HPDE6-E6E7 (cell line): ENCODE data around the gene ACBD4.

Source experiments
- DNase-seq: peaks from one replicate; pipeline ENCODE4 v3.0.0; 2011; ENCODE audit warnings: missing footprints; ENCODE audit errors: extremely low spot score

Gene ACBD4

GRCh38 chr17:45136846-45137560 is 1.5 kb downstream of the ACBD4 start:
- DNase-seq = no peak

GRCh38 chr17:45137561-45138305 is 2.2 kb downstream of the ACBD4 start:
- no peak for DNase-seq

- DNase-seq = no peak
These were observed 3.5 kb downstream of the ACBD4 start for GRCh38 chr17:45138911-45139532.

- no peak for DNase-seq
These were observed 4.0 kb downstream of the ACBD4 start for GRCh38 chr17:45139533-45139920.

GRCh38 chr17:45143094-45143670 is 7.7 kb downstream of the ACBD4 start:
- DNase-seq = no peak

GRCh38 chr17:45143767-45144198 is 8.3 kb downstream of the ACBD4 start:
- no peak for DNase-seq

GRCh38 chr17:45144199-45145034 is 8.9 kb downstream of the ACBD4 start:
- no peak for DNase-seq

- no peak for DNase-seq
These were observed 9.5 kb downstream of the ACBD4 start for GRCh38 chr17:45145035-45145389.

- DNase-seq = no peak
These were observed 10.7 kb downstream of the ACBD4 start for GRCh38 chr17:45146166-45146565.

- no peak for DNase-seq
These were observed 11.1 kb downstream of the ACBD4 start for GRCh38 chr17:45146592-45146889.

- DNase-seq = no peak
These were observed 11.5 kb downstream of the ACBD4 start for GRCh38 chr17:45146890-45147580.

- no peak for DNase-seq
These were observed 12.2 kb downstream of the ACBD4 start for GRCh38 chr17:45147581-45148182.

GRCh38 chr17:45148183-45149036 is 12.9 kb downstream of the ACBD4 start, which contains the start of gene HEXIM1:
Gene HEXIM1, plus strand, starts transcription at chr17:45148475. Its CDS starts 716 bp downstream, at chr17:45149191.
- peak; percentile 98 for DNase-seq

GRCh38 chr17:45149037-45149668 is 13.7 kb downstream of the ACBD4 start:
- DNase-seq = no peak

GRCh38 chr17:45149669-45150664 is 14.5 kb downstream of the ACBD4 start:
- DNase-seq = no peak

GRCh38 chr17:45150911-45151809 is 15.7 kb downstream of the ACBD4 start:
- DNase-seq = no peak

GRCh38 chr17:45155029-45155428 is 19.5 kb downstream of the ACBD4 start:
- DNase-seq = no peak
